Measurements from ENCODE around the gene BMP7. TPM values are rescaled to one million over a fixed set of nuclear protein-coding genes. Genes with fewer than 3 reads are reported as not detected.

BMP7 gene
- total and polyA plus RNA-seq, 2 donors (not counting 3 experiments of a cell fraction or from before 2014, with no cell fraction given): not detected

DNA sequence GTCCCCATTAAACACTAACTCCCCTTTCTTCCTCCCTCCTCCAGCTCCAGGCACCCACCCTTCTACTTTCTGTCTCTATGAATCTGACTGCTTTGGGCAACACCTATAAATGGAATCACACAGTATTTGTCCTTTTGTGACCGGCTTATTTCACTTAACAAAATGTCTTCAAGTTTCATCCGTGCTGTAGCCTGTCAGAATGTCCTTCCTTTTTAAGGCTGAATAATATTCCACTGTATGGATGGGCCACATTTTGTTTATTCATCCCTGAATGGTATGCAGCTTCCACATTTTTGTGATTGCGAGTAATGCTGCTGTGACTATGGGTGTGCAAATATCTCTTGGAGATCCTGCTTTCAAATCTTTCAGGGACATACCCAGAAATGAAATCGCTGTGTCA is 28.4 kb downstream of the BMP7 start:
- H3K27ac ChIP-seq (ENCODE audit: insufficient read depth, low read depth, low read length): no peak overlapping the region
- H2AFZ ChIP-seq (ENCODE audit: low read depth, low read length): no peak overlapping the region
- no peak overlapping the region for H3K4me2 ChIP-seq (ENCODE audit: insufficient read depth, low read length)
- no peaks in the 10 kb centered on the region for H3K9me1 ChIP-seq (replicated peaks; ENCODE audit: control insufficient read depth, extremely low read depth, insufficient read depth, low read length)
- no peaks in the 10 kb centered on the region for H3K36me3 ChIP-seq (ENCODE audit: control insufficient read depth in 2 of 2, extremely low read depth in 1 of 2, insufficient read depth in 2 of 2, low read length in 2 of 2)
- ChIA-PET CTCF (no interaction called here), POLR2A (no interaction called here)
- H3K27me3 ChIP-seq (ENCODE audit: control insufficient read depth in 2 of 2, insufficient read depth in 2 of 2, low read length in 2 of 2): no peaks in the 10 kb centered on the region
- H3K4me1 ChIP-seq (ENCODE audit: control insufficient read depth, extremely low read depth, insufficient read depth, low read length): no peaks in the 10 kb centered on the region
- no peak overlapping the region for H3K4me3 ChIP-seq (replicated peaks in 1 of 3; ENCODE audit: insufficient read depth in 1 of 3, low read depth in 1 of 3, low read length in 3 of 3)
- no peaks in the 10 kb centered on the region for H3K79me2 ChIP-seq (ENCODE audit: control insufficient read depth, insufficient read depth, low read length)
- TF ChIP-seq POLR2AphosphoS5 (IDR thresholded peaks at IDR 0.05; ENCODE audit: insufficient read depth, low read depth, low read length) (no peak), MYC (IDR thresholded peaks at IDR 0.05; ENCODE audit: low read depth, low read length) (no peak), GATA2 (IDR thresholded peaks at IDR 0.05; ENCODE audit: insufficient read depth, insufficient read length, low read depth, low read length) (no peak), JUN (IDR thresholded peaks at IDR 0.05; ENCODE audit: borderline replicate concordance, insufficient read depth, insufficient read length, low read depth) (no peak), EZH2 (IDR thresholded peaks at IDR 0.05; ENCODE audit: borderline replicate concordance, low read depth, low read length, severe bottlenecking) (no peak), FOS (IDR thresholded peaks at IDR 0.05; ENCODE audit: borderline replicate concordance, insufficient read depth, low read length) (no peak)
- TF ChIP-seq, protein P1, sequence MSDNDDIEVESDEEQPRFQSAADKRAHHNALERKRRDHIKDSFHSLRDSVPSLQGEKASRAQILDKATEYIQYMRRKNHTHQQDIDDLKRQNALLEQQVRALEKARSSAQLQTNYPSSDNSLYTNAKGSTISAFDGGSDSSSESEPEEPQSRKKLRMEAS (IDR thresholded peaks at IDR 0.05; ENCODE audit: insufficient read depth, insufficient read length): no peak
- TF ChIP-seq, protein P2, sequence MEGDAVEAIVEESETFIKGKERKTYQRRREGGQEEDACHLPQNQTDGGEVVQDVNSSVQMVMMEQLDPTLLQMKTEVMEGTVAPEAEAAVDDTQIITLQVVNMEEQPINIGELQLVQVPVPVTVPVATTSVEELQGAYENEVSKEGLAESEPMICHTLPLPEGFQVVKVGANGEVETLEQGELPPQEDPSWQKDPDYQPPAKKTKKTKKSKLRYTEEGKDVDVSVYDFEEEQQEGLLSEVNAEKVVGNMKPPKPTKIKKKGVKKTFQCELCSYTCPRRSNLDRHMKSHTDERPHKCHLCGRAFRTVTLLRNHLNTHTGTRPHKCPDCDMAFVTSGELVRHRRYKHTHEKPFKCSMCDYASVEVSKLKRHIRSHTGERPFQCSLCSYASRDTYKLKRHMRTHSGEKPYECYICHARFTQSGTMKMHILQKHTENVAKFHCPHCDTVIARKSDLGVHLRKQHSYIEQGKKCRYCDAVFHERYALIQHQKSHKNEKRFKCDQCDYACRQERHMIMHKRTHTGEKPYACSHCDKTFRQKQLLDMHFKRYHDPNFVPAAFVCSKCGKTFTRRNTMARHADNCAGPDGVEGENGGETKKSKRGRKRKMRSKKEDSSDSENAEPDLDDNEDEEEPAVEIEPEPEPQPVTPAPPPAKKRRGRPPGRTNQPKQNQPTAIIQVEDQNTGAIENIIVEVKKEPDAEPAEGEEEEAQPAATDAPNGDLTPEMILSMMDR (IDR thresholded peaks at IDR 0.05; ENCODE audit: extremely low read depth in 1 of 2, insufficient read depth in 1 of 2, low read depth in 1 of 2, low read length in 2 of 2): no peak
- no TSS peak for BruUV-seq (replicated peaks)
- H3K9me3 ChIP-seq (replicated peaks; ENCODE audit: control insufficient read depth, insufficient read depth, low read length): no peaks in the 10 kb centered on the region
- dilution Hi-C loops (cut with MboI; ENCODE audit: extremely low pct_ligation_motif_present, low sequenced_read_pairs) (no loop called here), intact Hi-C loops (cut with micrococcal nuclease) (no loop called here)
- no peak overlapping the region for H3K9ac ChIP-seq (replicated peaks; ENCODE audit: extremely low read depth, insufficient read depth, low read length)
- no peaks in the 10 kb centered on the region for H4K20me1 ChIP-seq (replicated peaks; ENCODE audit: control insufficient read depth, extremely low read depth, insufficient read depth, low read length)
- FAIRE-seq: no peak
- no peak for DNase-seq (ENCODE audit: low read depth, low spot score)

Measured in endothelial cell of umbilical vein (primary cell).